Measurements from ENCODE around the gene MSRB1.
A peak's percentile ranks its signal among the peaks of the same experiment; 100 is the strongest.
"Not testable (repeated sequence)": the region's sequence is repeated elsewhere in the genome, so short reads cannot be mapped to it uniquely, and the experiment has no call there.

MSRB1 gene

GRCh38 chr16:1963806-1964505 is 21.0 kb upstream of the MSRB1 start:
- no peak for TF ChIP-seq EZH2phosphoT487 (IDR thresholded peaks at IDR 0.05; ENCODE audit: borderline replicate concordance, low read length)
- TF ChIP-seq CTCF (IDR thresholded peaks at IDR 0.05; ENCODE audit: low read depth, low read length, poor library complexity, severe bottlenecking) = peak; percentile 27
- Histone ChIP-seq H3K27me3 (ENCODE audit: control insufficient read depth, low read length) (no peaks in the 10 kb centered on the region), H3K79me2 (ENCODE audit: control insufficient read depth, low read length) (peaks cover 68% of the 10 kb centered on the region), H3K9me2 (replicated peaks; ENCODE audit: control insufficient read depth, low read length) (no peaks in the 10 kb centered on the region), H3F3A (ENCODE audit: control insufficient read depth, insufficient read depth) (peaks cover 43% of the 10 kb centered on the region), H3K4me1 (ENCODE audit: control insufficient read depth, low read length) (peaks cover 39% of the 10 kb centered on the region), H3K36me3 (ENCODE audit: control insufficient read depth, low read length) (peaks cover 75% of the 10 kb centered on the region), H4K20me1 (ENCODE audit: control insufficient read depth, insufficient read depth, low read depth, low read length) (peaks cover 10% of the 10 kb centered on the region), H3K9me3 (ENCODE audit: control insufficient read depth, insufficient read depth, low read length) (no peaks in the 10 kb centered on the region), H3K27ac (ENCODE audit: low read depth, low read length) (peak overlapping the region; percentile 91), H3K4me3 (ENCODE audit: low read length) (peak overlapping the region; percentile 100), H3K4me2 (ENCODE audit: low read length) (peak overlapping the region; percentile 99)

GRCh38 chr16:1962161-1963153 is 19.5 kb upstream of the MSRB1 start:
- Histone ChIP-seq H3K4me2 (ENCODE audit: low read length) (peak overlapping the region; percentile 99), H3K36me3 (ENCODE audit: control insufficient read depth, low read length) (peaks cover 72% of the 10 kb centered on the region), H3K4me3 (ENCODE audit: low read length) (peak overlapping the region; percentile 100), H3F3A (ENCODE audit: control insufficient read depth, insufficient read depth) (peaks cover 43% of the 10 kb centered on the region), H3K4me1 (ENCODE audit: control insufficient read depth, low read length) (peaks cover 41% of the 10 kb centered on the region), H3K27ac (ENCODE audit: low read depth, low read length) (peak overlapping the region; percentile 91), H3K79me2 (ENCODE audit: control insufficient read depth, low read length) (peaks cover 68% of the 10 kb centered on the region)
- H3K9me3 ChIP-seq (ENCODE audit: control insufficient read depth, insufficient read depth, low read length); H3K9me2 ChIP-seq (replicated peaks; ENCODE audit: control insufficient read depth, low read length); H4K20me1 ChIP-seq (ENCODE audit: control insufficient read depth, insufficient read depth, low read depth, low read length); H3K27me3 ChIP-seq (ENCODE audit: control insufficient read depth, low read length): not testable (repeated sequence)

- Histone ChIP-seq H3K27ac (ENCODE audit: low read depth, low read length) (peak overlapping the region; percentile 62), H3K4me3 (ENCODE audit: low read length) (peak overlapping the region; percentile 100), H3K4me2 (ENCODE audit: low read length) (peak overlapping the region; percentile 99), H3F3A (ENCODE audit: control insufficient read depth, insufficient read depth) (peaks cover 43% of the 10 kb centered on the region), H3K9me3 (ENCODE audit: control insufficient read depth, insufficient read depth, low read length) (no peaks in the 10 kb centered on the region), H3K27me3 (ENCODE audit: control insufficient read depth, low read length) (no peaks in the 10 kb centered on the region), H3K4me1 (ENCODE audit: control insufficient read depth, low read length) (peaks cover 41% of the 10 kb centered on the region), H3K36me3 (ENCODE audit: control insufficient read depth, low read length) (peaks cover 65% of the 10 kb centered on the region), H3K79me2 (ENCODE audit: control insufficient read depth, low read length) (peaks cover 61% of the 10 kb centered on the region), H4K20me1 (ENCODE audit: control insufficient read depth, insufficient read depth, low read depth, low read length) (peaks cover 10% of the 10 kb centered on the region), H3K9me2 (replicated peaks; ENCODE audit: control insufficient read depth, low read length) (no peaks in the 10 kb centered on the region)
- no peak for TF ChIP-seq EZH2phosphoT487 (IDR thresholded peaks at IDR 0.05; ENCODE audit: borderline replicate concordance, low read length)
- TF ChIP-seq CTCF (IDR thresholded peaks at IDR 0.05; ENCODE audit: low read depth, low read length, poor library complexity, severe bottlenecking) = no peak
These were observed 18.7 kb upstream of the MSRB1 start for GRCh38 chr16:1961651-1962067.

All from DOHH2 (cell line).